Choroid plexus epithelial cell (primary cell): Measurements from ENCODE around the gene FAT2.
A peak's percentile ranks its signal among the peaks of the same experiment; 100 is the strongest.

Experiments used
- DNase-seq: peaks from one replicate; pipeline ENCODE4 v3.0.0-alpha.2; 2010; ENCODE audit warnings: low read depth
- H3K4me3 ChIP-seq: 2 replicates; pipeline ENCODE4 v1.5.1; 2011; ENCODE audit warnings: low read depth, mild to moderate bottlenecking, control low read depth, low read length, moderate library complexity
- CTCF ChIP-seq: conservative IDR thresholded peaks from 2 replicates; pipeline ENCODE4 v1.5.1; 2011; ENCODE audit warnings: low read depth, mild to moderate bottlenecking, control low read depth, inconsistent platforms, low read length, moderate library complexity

Gene FAT2

DNA sequence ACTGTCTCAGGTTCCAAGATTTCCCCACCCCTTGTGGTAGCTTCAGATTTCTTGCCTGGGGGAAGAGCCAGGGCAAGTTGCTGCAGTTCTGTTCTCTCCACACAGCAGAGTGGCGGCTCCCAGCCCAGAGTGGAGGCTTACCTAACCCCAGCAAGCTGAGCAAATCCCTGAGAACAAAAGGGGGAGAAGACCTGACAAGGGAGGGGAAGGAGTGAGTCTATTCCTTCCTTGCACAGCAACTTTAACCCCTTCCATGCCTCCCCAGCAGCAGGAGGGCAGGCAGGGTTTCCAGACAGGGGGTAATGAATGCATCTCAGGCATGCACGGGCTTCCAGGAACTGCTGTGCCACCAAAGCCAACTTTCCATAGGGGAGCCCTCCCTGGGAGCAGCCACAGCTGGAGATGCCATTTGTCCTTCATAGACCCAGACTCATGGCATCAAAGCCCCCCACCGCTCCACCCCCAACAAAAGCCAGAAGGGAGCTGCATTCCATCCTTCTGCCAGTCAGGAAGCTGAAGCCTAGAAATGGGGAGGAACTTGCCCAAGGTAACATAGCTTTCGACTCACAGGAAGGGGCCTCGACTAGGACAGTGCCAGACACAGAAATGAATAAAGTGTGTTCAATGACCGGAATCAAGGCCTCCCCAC, 28.8 kb upstream of the FAT2 start:
- no peak for TF ChIP-seq CTCF
- H3K4me3 ChIP-seq, result no peak overlapping the region
- DNase-seq, result peak; percentile 13

GRCh38 chr5:151618907-151619306, 27.8 kb upstream of the FAT2 start:
- no peak for TF ChIP-seq CTCF
- no peak for DNase-seq
- H3K4me3 ChIP-seq, result no peak overlapping the region

- DNase-seq, result no peak
- TF ChIP-seq CTCF, result no peak
- no peak overlapping the region for H3K4me3 ChIP-seq
Measured at GRCh38 chr5:151617841-151618710, 26.9 kb upstream of the FAT2 start.

GRCh38 chr5:151617383-151617840, 26.3 kb upstream of the FAT2 start:
- DNase-seq, result no peak
- H3K4me3 ChIP-seq, result no peak overlapping the region
- no peak for TF ChIP-seq CTCF

- TF ChIP-seq CTCF, result no peak
- DNase-seq, result no peak
Measured at GRCh38 chr5:151615431-151615830, 24.3 kb upstream of the FAT2 start.

GRCh38 chr5:151614565-151614964, 23.4 kb upstream of the FAT2 start:
- H3K4me3 ChIP-seq, result no peak overlapping the region
- no peak for DNase-seq
- no peak for TF ChIP-seq CTCF

More at GRCh38 chr5:151615431-151615830, 24.3 kb upstream of the FAT2 start:
- no peak overlapping the region for H3K4me3 ChIP-seq
